ENCODE measurements around the gene ELFN1.

Gene ELFN1

DNA sequence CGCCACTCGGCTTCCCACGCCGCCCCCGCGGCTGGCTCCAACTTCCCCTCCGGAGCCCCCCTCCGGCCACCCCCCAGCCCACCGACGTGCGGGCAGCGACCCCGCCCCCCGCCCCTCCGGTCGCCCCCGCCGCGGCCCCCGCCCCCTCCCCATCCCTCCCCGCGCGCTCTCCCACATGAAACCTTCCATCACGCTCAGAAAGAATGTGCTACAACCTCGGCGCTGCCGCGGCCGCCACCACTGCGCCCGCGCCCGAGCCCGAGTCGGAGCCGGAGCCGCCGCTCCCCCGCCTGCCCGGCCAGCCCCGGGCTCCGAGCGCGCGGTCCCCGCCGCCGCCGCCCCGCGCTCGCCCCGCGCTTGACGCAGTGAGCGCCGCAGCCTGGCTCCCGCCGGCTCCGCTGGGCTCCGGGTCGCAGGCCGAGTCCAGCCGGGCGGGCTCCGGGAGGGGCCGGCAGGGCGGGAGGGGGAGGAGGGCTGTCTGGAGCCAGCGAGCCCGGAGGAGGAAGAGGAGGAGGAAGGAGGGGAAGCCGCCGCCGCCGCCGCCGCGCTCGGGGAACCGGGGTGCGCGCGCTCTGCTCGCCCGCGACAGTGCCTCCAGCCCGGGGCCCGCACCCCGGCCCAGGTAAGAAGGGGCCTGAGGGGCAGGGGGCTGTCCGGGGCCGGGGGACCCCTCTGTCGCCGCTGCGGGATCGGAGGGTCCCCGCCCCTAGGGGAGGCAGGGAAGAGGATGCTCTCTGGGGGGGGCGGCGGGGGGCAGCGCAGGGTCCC lies 4.3 kb upstream of the ELFN1 start:
- H3K27ac Mint-ChIP-seq = no peak overlapping the region

DNA sequence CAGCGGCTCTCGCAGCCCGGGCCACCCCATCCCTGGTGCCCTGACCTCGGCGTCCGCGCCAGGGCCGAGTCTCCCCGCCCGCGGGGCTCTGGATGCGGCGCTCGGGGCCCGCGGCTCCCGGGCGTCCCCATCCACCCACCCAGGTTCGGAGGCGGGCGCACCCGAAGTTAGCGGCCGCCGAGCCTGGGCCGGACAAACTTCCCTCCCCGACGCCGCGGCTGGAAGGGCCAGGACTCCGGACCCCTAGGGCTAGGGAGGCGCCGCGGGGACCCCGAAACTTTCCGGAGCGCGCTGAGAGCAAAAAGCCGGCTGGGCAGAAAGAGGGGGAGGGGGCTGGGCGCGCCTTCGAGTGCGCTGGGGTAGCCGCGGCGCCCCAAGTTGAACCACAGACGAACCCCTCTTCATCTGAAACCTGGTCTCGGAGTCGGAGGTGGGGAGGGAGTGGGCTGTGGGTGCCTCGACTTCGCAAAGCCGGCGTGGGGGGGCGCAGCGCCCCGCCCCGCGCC lies 3.7 kb upstream of the ELFN1 start:
- Mint-ChIP-seq H3K9me3 (peaks cover 7% of the 10 kb centered on the region), H3K27me3 (ENCODE audit: low read depth, poor library complexity) (peaks cover 29% of the 10 kb centered on the region), H3K36me3 (ENCODE audit: low read depth) (no peaks in the 10 kb centered on the region), H3K4me1 (peaks cover 14% of the 10 kb centered on the region), H3K4me3 (peak overlapping the region; percentile 58), H3K27ac (no peak overlapping the region)
- TF ChIP-seq, protein P1, sequence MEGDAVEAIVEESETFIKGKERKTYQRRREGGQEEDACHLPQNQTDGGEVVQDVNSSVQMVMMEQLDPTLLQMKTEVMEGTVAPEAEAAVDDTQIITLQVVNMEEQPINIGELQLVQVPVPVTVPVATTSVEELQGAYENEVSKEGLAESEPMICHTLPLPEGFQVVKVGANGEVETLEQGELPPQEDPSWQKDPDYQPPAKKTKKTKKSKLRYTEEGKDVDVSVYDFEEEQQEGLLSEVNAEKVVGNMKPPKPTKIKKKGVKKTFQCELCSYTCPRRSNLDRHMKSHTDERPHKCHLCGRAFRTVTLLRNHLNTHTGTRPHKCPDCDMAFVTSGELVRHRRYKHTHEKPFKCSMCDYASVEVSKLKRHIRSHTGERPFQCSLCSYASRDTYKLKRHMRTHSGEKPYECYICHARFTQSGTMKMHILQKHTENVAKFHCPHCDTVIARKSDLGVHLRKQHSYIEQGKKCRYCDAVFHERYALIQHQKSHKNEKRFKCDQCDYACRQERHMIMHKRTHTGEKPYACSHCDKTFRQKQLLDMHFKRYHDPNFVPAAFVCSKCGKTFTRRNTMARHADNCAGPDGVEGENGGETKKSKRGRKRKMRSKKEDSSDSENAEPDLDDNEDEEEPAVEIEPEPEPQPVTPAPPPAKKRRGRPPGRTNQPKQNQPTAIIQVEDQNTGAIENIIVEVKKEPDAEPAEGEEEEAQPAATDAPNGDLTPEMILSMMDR (IDR thresholded peaks at IDR 0.05) = no peak
- DNase-seq = peak; percentile 45

More for the DNA sequence above, 4.3 kb upstream of the ELFN1 start:
- Mint-ChIP-seq H3K4me1 (peaks cover 14% of the 10 kb centered on the region), H3K4me3 (no peak overlapping the region), H3K27me3 (ENCODE audit: low read depth, poor library complexity) (peaks cover 35% of the 10 kb centered on the region), H3K36me3 (ENCODE audit: low read depth) (no peaks in the 10 kb centered on the region), H3K9me3 (peaks cover 7% of the 10 kb centered on the region)
- TF ChIP-seq, protein P1 (IDR thresholded peaks at IDR 0.05) = no peak
- DNase-seq = peak; percentile 71

DNA sequence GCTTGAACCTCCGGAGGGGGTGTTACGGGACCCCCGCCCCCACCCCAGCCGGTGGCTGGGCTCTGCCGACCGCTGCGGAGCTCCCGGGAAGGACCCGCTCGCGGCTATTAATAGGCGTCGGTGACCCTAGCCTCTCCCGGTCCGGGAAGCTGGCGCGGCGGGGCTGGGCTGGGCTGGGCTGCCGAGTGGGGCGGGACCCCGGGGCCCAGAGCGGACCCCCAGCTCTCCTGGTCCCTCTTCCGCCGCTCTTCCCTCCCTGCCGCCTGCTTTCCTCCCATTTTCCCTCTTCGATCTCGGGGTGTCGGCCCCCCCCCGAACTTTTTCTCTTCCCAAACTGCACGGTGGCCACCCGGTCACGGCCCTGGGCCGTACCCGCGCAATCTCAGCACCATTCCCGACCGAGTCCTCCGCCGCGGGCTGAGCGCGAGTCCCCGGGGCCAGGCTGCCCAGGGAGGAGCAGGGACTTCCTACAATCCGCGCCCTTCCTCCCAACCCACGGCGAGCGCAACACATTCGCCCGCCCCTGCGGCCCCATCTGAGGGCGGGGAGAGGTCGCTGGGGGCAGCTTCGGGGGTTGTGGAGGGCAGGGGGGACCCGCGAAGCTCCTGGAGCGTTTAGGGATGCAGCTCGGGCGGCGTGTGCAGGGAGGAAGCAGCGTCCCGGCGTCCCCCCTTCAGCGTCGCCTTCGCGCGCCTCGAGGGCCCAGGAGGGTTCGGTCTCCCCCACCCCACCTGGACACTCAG lies 3.1 kb upstream of the ELFN1 start:
- Mint-ChIP-seq H3K27me3 (ENCODE audit: low read depth, poor library complexity) (peaks cover 23% of the 10 kb centered on the region), H3K9me3 (peaks cover 2% of the 10 kb centered on the region), H3K36me3 (ENCODE audit: low read depth) (no peaks in the 10 kb centered on the region), H3K4me3 (peak overlapping the region; percentile 86), H3K27ac (no peak overlapping the region), H3K4me1 (peaks cover 14% of the 10 kb centered on the region)
- TF ChIP-seq, protein P1 (IDR thresholded peaks at IDR 0.05) = no peak
- peak; percentile 59 for DNase-seq

DNA sequence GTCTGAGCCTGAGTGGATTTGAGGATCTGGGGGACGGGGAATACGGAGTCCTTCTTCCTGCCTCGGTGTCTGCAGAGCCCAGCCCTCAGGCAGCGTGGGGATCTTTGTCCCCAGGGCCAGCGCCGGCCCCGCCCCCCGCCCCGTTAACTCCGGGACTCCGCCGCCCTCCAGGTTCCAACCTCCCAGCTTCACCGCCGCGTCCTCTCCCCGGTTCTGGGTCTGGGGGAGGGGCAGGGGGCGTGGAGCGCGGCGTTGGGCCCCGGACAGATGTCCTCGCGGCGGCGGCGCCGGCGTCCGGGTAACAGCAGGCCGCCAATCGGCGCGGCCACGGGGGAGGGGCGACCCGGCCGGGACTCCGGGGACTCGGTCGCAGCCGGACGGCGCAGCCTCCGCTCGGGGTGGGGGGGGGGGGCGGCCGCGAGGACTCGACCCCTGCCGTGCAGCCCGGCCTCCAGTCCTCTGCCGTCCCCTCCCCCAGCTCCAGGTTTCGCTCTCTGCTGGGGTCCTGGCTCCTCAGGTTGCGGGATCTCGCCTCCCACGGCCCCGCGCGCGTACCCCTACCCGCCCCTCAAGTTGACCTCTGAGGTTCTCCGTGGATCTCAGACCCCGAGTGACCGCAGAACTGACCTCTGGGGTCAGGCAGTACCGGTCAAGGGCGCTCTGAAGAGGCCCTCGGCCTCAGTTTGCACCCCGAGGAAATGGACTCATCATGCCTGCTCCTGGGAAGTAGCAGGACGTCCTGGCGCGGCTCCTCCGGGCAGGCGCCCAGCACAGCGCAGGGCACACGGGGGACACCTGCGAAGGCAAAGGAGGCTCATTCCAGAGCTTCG lies 2.3 kb upstream of the ELFN1 start:
- Mint-ChIP-seq H3K27ac (no peak overlapping the region), H3K4me3 (peak overlapping the region; percentile 86), H3K9me3 (no peaks in the 10 kb centered on the region), H3K36me3 (ENCODE audit: low read depth) (no peaks in the 10 kb centered on the region), H3K4me1 (peaks cover 22% of the 10 kb centered on the region), H3K27me3 (ENCODE audit: low read depth, poor library complexity) (peaks cover 19% of the 10 kb centered on the region)
- TF ChIP-seq, protein P1 (IDR thresholded peaks at IDR 0.05) = no peak
- DNase-seq = peak; percentile 77

DNA sequence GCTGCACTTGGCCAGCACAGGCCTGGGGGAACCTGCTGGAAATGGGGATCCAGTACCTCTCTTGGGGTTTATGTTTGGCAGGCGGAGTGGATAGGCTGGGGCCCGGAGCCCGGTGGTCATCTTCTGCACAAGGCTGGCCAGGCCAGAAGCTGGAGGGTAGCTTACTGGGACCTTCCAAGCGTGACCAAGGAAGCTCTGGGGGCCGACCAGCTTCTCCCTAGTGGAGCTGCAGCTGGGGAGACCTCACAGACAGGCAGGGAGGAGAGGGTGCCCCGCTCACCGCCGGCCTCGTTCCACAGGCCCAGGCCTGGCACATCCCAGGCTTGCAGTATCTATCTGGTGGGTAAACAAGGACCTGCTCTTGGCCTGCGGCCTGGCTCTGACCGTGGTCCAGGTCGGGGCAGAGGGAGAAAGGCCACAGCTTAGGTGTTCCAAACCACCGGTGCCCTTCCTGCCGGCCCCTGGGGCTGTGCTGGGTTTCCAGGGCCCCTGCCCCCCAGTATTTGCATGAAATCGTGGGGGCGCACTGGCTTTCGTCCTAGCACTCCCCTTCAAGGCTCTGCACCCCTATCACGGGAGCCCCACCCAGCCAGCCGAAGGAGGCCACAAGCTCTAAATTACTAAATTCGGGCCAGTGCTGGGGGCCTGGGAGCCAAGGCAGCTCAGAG lies 1.5 kb upstream of the ELFN1 start:
- H3K27me3 Mint-ChIP-seq (ENCODE audit: low read depth, poor library complexity) = peaks cover 15% of the 10 kb centered on the region
- peak overlapping the region; percentile 73 for H3K4me3 Mint-ChIP-seq
- TF ChIP-seq, protein P1 (IDR thresholded peaks at IDR 0.05) = no peak
- no peaks in the 10 kb centered on the region for H3K36me3 Mint-ChIP-seq (ENCODE audit: low read depth)
- no peak overlapping the region for H3K27ac Mint-ChIP-seq
- no peaks in the 10 kb centered on the region for H3K9me3 Mint-ChIP-seq
- DNase-seq = no peak
- peaks cover 20% of the 10 kb centered on the region for H3K4me1 Mint-ChIP-seq
